GM12892 (cell line): ENCODE measurements around the gene RAB27A.

ENCODE experiments used
- POLR2A ChIP-seq: IDR thresholded peaks from 2 replicates; pipeline ENCODE4 v1.6.1; 2011; ENCODE audit warnings: low read depth, low read length, control low read depth
- POLR2AphosphoS5 ChIP-seq: IDR thresholded peaks from 2 replicates; pipeline ENCODE4 v1.6.1; 2011; ENCODE audit warnings: low read depth, low read length, control low read depth
- TAF1 ChIP-seq: IDR thresholded peaks from 2 replicates; pipeline ENCODE4 v1.6.1; 2011; ENCODE audit warnings: low read depth, mild to moderate bottlenecking, control low read depth, low read length, borderline replicate concordance

GRCh38 chr15:55254916-55255679 is 34.5 kb downstream of the RAB27A start:
- no peak for TF ChIP-seq TAF1
- TF ChIP-seq POLR2AphosphoS5 = no peak
- no peak for TF ChIP-seq POLR2A
